Esophagus squamous epithelium (tissue), 5 donors: ENCODE data around the gene C8A. TPM values are rescaled to one million over a fixed set of nuclear protein-coding genes. Genes with fewer than 3 reads are reported as not detected.

ENCODE experiments used
- DNase-seq: peaks from one replicate; lab custom pipeline; 2025; lab: John Stamatoyannopoulos, UW
- H3K27ac ChIP-seq, 4 donors: fragments of 200-600 bp; sonication (generic); one replicate each; pipeline ENCODE4 v1.5.1; 2016 to 2019; ENCODE audit warnings: mild to moderate bottlenecking in 1 of 4
- H3K27me3 ChIP-seq, 4 donors: fragments of 200-600 bp; sonication (generic); 1 replicate in 3 of 4; 2 replicates in 1 of 4; pipeline versions ENCODE4 v1.5.1 to v1.6.0; 2017 to 2021; ENCODE audit warnings: antibody characterized with exemption in 1 of 4
- H3K36me3 ChIP-seq, 3 donors: fragments of 200-600 bp; sonication (generic); one replicate each; pipeline ENCODE4 v1.5.1; 2016 to 2019
- H3K4me1 ChIP-seq, 3 donors: fragments of 200-600 bp; sonication (generic); one replicate each; pipeline ENCODE4 v1.5.1; 2017 to 2019
- H3K4me3 ChIP-seq, 4 donors: fragments of 200-600 bp; sonication (generic); 1 replicate in 3 of 4; 2 replicates in 1 of 4; pipeline ENCODE4 v1.5.1; 2016 to 2019; ENCODE audit warnings: mild to moderate bottlenecking in 2 of 4, moderate library complexity in 1 of 4
- H3K9me3 ChIP-seq, 3 donors: fragments of 200-600 bp; sonication (generic); one replicate each; pipeline ENCODE4 v1.5.1; 2016 to 2019
- CTCF ChIP-seq, 6 experiments: fragments of 450-650 bp in 4 of 6; fragments of 200-600 bp in 2 of 6; sonication (generic) in 2 of 6; IDR thresholded peaks; one replicate each; pipeline ENCODE4 v1.5.1; 2016 to 2019; ENCODE audit warnings: antibody characterized with exemption in 6 of 6, mild to moderate bottlenecking in 4 of 6, moderate library complexity in 4 of 6
- POLR2A ChIP-seq, 4 donors: fragments of 450-650 bp; IDR thresholded peaks; one replicate each; pipeline ENCODE4 v1.6.1; 2017; ENCODE audit warnings: antibody characterized with exemption in 4 of 4, mild to moderate bottlenecking in 4 of 4, moderate library complexity in 3 of 4
- WGBS, 2 donors: methylation state at CpG; one replicate each; pipeline ENCODE4 v1.1.5; 2018; 5-methylcytosine and 5-hydroxymethylcytosine counted together
- intact Hi-C: fragments of 100-400 bp; cut with DNase I; formaldehyde crosslinking; loops from one replicate; pipeline ENCODE4 v1.15.0; 2022
- total RNA-seq, 4 donors: library from RNA; depleted of rRNA; stranded (reverse); fragments of >200 nt; gene quantifications; one replicate each; pipeline ENCODE4 v1.1.0, GENCODE V29; 2016
- donor health status: DM: yes; HTN: yes; CAD: no.

The C8A gene
- total RNA-seq, 4 donors from 2014 or later = not detected

- H3K27ac ChIP-seq = no peak overlapping the region
- H3K36me3 ChIP-seq = no peaks in the 10 kb centered on the region
- peaks cover 0 to 58% (median 0%) of the 10 kb centered on the region in 4 donors for H3K27me3 ChIP-seq
- H3K9me3 ChIP-seq = no peaks in the 10 kb centered on the region
- intact Hi-C loops = no loop called here
- no peaks in the 10 kb centered on the region for H3K4me1 ChIP-seq
- DNase-seq = no peak
- no peak overlapping the region for H3K4me3 ChIP-seq
- no peak for TF ChIP-seq POLR2A (IDR thresholded peaks at IDR 0.05)
- TF ChIP-seq CTCF (IDR thresholded peaks at IDR 0.05) = no peak
Measured at GRCh38 chr1:56925193-56925592, 70.6 kb downstream of the C8A start.

GRCh38 chr1:56927171-56927570 is 72.6 kb downstream of the C8A start:
- intact Hi-C loops = no loop called here
- DNase-seq = no peak
- WGBS, 2 donors = 52 to 54% methylated on average over 4 of the region's 4 CpGs
- Histone ChIP-seq H3K9me3 (no peaks in the 10 kb centered on the region), H3K27me3 (peaks cover 0 to 55% (median 0%) of the 10 kb centered on the region in 4 donors), H3K4me3 (no peak overlapping the region), H3K27ac (no peak overlapping the region), H3K36me3 (no peaks in the 10 kb centered on the region), H3K4me1 (no peaks in the 10 kb centered on the region)
- TF ChIP-seq CTCF (IDR thresholded peaks at IDR 0.05) = no peak
- no peak for TF ChIP-seq POLR2A (IDR thresholded peaks at IDR 0.05)

GRCh38 chr1:56927986-56928385 is 73.4 kb downstream of the C8A start:
- intact Hi-C loops = no loop called here
- Histone ChIP-seq H3K4me3 (no peak overlapping the region), H3K27ac (no peak overlapping the region), H3K27me3 (peaks cover 0 to 50% (median 0%) of the 10 kb centered on the region in 4 donors), H3K9me3 (no peaks in the 10 kb centered on the region), H3K4me1 (no peaks in the 10 kb centered on the region), H3K36me3 (no peaks in the 10 kb centered on the region)
- no peak for DNase-seq
- TF ChIP-seq CTCF (IDR thresholded peaks at IDR 0.05) (no peak), POLR2A (IDR thresholded peaks at IDR 0.05) (no peak)
- 85 to 90% methylated on average over 3 of the region's 3 CpGs for WGBS, 2 donors

- intact Hi-C loops = no loop called here
- no peak for DNase-seq
- Histone ChIP-seq H3K9me3 (no peaks in the 10 kb centered on the region), H3K27ac (no peak overlapping the region), H3K36me3 (no peaks in the 10 kb centered on the region), H3K4me3 (no peak overlapping the region), H3K27me3 (peaks cover 0 to 43% (median 0%) of the 10 kb centered on the region in 4 donors), H3K4me1 (no peaks in the 10 kb centered on the region)
- 79 to 88% methylated on average over 2 of the region's 2 CpGs for WGBS, 2 donors
- TF ChIP-seq CTCF (IDR thresholded peaks at IDR 0.05) = no peak
- TF ChIP-seq POLR2A (IDR thresholded peaks at IDR 0.05) = no peak
Measured at GRCh38 chr1:56929492-56929891, 74.9 kb downstream of the C8A start.

GRCh38 chr1:56931211-56931610 is 76.6 kb downstream of the C8A start:
- Histone ChIP-seq H3K27ac (no peak overlapping the region), H3K9me3 (no peaks in the 10 kb centered on the region), H3K36me3 (no peaks in the 10 kb centered on the region), H3K4me3 (no peak overlapping the region), H3K4me1 (no peaks in the 10 kb centered on the region), H3K27me3 (peaks cover 0 to 38% (median 0%) of the 10 kb centered on the region in 4 donors)
- DNase-seq = no peak
- TF ChIP-seq CTCF (IDR thresholded peaks at IDR 0.05) (no peak), POLR2A (IDR thresholded peaks at IDR 0.05) (no peak)
- WGBS, 2 donors = 44 to 65% methylated on average over 3 of the region's 3 CpGs
- intact Hi-C loops = no loop called here
